HG02852 (cell line): ENCODE data around the gene KHK.

Experiments used
- ATAC-seq: cut with Tn5 transposase; IDR thresholded peaks from one replicate; pipeline ENCODE4 v1.9.1; 2021; ENCODE audit warnings: mild to moderate bottlenecking, moderate library complexity; ENCODE audit not compliant: unreplicated experiment

Gene KHK

DNA sequence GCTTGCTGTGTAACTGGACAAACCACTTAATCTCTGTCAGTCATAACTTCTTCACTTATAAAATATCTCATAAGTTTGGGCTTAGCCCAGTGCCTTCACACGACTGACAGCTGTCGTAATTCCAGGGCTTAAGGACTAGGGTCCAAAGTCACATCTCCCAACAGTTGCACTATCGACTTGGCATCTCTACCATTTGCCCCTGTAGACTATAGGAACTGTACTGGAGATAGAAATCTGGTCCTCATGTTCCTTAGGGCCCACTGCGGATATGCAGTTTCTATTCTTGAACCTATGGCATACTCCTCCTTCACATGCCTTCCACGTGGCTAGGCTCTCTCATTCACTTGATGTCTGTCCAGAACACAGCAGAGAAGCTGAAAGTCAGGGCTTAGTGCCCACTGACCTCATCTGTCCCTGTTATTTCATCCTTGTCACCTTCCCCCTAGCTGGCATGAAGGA is 39.7 kb downstream of the KHK start:
- ATAC-seq = no peak

DNA sequence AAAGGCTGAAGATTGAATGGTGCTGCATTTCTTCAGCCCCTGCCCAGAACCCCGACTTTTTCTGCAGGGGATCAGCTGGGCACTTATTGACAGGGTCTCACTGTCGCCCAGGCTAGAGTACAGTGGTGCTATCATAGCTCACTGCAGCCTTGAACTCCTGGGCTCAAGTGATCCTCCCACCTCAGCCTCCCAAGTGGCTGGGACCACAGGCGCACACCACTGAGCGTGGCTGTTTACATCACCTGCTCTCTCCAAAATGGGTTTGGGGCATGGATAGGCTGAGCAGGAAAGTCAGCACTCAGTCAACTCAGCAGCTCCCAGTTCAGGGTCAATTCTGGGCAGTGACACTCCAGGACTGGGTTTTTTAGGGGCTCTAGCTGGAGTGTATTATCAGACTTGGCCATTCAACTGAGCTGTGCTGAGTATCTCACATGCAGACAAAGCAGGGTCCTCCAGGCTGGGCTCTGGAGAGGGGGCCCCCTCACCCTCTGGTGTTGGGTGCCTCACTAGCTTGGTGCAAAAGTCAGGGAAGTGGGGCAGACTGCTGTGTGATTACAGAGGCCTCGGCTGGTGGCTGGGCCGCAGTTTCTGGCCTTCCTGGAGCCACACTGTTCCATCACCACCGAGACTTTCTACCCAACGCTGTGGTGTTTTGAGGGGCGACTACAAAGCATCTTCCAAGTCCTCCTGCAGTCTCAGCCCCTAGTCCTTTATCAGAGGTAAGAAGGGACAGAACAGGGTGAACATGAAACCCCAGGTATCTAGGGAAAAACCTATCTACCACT is 41.5 kb downstream of the KHK start:
- ATAC-seq = no peak

DNA sequence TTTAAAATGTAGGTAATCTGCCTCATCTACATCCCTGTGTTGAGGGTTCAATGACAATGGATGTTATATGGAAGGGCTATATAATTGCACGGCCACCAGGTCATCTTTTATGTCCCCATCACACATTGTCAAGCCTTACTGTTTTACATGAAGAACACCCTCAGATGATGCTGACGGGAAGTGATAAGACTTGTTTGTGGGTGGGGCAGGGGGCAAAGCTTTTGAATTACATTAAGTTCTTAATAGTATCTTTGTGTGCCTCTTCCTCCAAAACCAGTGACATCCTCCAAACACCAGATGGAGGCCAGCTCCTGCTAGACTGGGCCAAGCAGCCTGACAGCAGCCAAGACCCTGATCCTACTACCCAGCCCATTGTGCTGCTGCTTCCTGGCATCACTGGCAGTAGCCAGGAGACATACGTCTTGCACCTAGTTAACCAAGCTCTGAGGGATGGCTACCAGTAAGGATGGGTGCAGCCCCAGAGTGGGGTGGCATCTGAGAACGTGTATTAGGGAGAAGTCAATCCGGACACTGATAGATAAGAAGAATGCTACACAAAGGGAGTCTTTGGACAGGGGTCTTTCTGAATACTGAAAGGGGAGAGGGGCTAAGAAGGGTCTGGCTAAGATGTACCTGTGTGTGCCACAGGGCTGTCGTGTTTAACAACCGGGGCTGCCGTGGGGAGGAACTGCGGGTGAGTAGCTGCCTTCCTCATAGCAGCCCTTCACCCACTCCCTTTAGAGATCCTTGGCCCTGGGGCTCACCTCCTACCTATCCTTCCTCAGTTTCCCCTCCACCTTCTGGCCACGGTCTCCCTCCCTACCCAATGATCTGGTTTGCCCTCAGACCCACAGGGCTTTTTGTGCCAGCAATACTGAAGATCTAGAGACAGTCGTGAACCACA is 42.3 kb downstream of the KHK start:
- no peak for ATAC-seq

DNA sequence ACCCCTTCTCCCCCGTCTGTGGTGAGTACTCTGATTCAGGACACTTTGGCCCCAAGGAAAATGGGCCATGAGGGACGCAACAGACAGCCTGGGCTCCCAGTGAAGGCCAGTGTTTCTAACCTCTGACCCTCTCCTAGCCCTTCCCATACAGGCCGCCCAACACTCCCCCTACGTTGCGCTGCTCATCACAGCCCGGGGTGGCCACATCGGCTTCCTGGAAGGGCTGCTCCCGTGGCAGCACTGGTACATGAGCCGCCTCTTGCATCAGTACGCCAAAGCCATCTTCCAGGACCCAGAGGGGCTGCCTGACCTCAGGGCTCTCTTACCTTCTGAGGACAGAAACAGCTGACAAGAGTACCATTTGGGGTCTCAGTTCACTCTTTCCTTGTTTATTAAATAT is 43.8 kb downstream of the KHK start:
- ATAC-seq = no peak

DNA sequence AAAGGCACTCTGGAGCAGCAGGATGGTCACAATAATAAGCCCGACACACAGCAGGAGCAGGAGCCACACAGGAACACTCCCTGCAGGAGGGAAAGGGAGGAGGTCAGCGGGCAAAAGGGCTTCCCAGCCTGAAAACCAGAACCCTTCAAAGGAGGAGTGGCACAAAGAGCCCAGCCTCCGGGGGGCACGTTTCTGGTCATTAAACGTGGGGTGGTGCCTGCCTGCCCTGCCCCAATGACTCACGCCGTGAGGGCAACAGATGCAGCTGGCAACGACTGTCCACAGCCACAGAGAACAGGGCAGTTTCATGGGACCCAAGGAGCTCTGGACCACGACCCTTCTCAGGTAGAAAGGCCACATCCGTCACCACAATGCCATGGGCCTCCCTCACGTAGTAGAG is 44.9 kb downstream of the KHK start:
- ATAC-seq = no peak

DNA sequence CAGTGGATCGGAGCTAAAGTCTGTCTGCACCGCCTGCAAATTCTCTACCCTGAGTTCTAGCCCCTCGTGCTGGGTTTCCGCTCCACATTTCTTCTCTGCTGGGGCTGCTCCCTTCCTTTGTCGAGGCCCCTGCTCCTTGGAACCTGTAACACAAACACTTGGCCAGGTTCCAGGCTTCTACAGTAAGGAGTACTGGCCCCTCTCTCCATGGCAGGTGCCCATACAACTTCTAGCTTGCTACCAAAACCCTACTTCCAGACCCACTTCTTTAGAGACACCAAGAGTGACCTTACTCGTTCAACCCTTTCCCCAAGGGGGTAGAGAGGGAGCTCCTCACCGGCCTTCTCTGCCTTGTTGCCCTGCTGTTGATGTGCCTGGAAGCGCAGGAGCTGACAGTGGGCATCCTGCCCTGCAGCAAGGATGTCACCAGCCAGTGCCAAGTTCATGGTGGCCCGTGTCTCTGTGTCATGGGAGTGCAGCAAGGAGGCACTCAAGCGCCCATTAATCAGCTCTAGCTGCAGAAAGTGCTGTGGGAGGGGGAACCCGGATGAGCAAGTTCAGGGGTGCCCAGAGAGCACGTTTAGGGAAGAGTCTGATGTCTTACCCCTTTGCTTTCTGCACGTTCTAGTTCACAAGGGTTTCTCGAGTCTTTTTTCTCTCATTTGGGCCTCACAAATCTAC is 46.8 kb downstream of the KHK start:
- ATAC-seq = no peak

DNA sequence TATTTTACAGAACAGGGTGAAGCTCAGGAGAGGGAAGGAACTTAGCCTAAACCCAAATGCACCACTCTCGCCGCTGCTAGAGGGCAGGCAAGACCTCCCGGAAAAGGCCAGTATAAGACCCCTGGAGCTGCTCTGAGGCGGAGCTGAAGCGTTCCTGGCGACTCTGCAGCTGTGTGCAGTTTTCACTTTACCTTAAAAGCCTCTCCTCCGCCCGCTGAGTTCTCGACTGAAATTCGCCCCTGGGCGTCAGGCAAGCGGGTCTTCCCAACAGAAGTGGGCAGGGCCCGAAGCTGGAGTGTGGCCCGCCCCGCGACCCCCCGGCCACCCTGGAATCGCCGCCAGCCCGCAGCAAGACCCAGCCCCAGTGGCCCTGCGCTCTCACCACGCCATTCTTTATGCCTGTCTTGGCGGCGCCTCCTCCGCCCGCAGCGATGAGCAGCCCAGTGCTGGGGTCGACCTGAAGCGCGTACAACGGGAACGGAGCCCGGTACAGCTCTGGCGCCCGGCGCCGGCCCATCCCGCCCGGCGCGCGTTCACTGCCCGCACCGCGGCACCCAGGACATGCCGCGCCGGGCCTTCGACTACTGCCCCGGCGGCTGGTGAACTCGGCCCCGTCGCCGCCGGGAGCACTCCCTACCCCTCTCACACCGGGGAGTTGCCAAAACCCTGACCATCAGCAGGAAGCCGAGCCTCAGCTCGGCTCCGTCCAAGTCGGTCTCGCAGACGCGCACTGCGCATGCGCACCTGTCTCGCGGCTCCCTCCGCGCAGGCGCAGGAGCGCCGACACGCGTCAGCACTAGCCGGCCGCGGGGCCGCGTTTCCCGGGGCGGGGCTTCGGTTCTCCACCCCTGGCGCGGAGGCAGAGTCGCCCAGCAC is 47.6 kb downstream of the KHK start, which contains the start of gene PREB:
Gene PREB, minus strand, starts transcription at position 732 of the 876 bp plus-strand sequence. Its CDS starts 215 bp downstream, at position 517.
- peak; percentile 91 for ATAC-seq

DNA sequence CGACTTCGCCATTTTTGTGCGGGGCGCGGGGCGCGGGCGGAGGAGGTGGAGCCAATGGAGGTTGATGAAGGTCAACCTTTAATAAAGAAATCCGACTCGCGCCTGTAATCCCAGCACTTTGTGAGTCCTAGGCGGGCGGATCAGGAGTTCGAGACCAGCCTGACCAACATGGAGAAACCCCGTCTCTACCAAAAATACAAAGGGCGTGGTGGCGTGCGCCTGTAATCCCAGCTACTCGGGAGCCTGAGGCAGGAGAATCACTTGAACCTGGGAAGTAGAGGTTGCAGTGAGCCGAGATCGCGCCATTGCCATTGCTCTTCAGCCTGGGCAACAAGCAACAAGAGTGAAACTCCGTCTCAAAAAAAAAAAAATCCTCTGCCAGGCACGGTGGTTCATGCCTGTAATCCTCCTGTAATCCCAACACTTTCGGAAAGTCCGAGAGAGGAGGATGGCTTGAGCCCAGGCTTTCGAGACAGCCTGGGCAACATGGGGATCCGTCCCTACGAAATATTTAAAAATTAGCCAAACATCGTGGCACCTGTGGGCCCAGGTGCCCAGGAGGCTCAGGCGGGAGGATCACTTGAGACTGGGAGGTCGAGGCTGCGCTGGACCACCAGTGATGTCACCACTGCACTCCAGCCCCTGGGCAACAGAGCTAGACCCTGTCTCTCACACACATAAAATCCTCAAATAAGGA is 48.4 kb downstream of the KHK start:
- ATAC-seq = no peak

DNA sequence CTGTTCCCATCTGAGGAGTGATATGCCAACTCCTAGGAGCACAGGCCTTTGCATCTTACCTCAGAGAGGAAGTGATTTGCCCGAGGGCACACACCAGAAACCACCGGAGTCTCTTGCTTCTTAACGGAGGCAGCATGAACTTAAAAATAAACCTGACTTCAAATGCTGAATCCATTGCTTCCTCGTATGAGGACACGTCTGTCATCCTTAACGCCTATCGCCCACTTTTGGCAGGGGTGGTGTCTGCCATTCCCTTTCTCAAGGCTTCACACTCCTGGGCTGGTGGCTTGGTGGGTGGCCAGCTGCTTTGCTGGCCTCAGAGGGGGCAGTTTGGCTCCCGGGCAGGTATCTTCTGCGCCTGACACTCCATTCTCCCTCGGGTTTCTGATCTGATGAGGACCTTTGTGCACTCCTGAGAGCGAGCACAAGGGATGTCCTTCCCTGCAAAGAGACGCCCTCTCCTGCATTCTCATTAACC is 48.9 kb downstream of the KHK start:
- ATAC-seq = no peak

DNA sequence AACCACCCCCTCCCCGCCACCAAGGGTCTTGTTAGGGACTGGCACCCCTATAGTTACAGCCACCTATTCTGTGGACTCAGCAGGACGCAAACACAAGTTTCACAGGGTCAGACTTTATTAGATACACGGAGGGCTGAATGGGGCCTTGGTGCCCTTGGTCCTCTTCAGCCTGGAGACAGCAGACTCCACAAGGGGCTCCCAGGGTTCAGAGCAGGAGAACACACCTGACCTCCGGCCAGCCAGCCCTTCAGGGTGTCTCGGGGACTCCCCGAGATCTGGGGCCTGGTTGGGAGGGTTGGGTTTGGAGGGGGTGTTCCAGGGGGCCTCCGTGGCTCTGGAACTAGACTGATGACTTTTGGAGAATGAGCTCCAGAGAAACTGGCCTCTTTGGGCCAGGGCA is 50.2 kb downstream of the KHK start:
- no peak for ATAC-seq

DNA sequence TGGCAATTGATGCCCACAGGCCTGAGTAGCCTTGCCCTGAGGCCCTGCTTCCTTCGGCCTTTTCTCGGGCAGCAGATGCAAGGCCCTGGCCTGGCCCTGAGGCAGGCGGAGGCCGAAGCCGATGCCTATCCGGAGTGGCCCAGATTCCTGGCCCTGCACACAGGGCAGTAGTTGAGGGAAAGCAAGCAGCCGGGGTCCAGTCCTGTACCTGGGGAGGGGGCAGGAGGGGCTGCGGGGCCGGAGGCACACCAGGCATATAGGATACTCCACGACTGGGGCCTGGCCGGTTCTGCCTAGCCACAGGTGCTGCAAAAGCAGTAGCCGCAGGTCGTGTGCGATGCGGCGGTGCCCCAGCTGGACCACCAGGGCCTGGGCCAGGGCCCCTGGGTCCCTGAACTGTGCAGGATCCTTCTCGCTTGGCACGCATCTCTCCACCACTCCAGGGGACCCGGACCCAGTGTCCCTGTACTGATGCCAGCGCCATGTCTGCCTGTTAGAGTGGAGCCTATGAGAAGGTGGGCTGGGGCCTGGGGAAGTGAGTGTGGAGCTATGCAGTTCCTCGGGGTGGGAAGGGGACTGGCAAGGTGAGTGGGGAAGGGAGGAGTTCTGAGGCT is 50.9 kb downstream of the KHK start:
- no peak for ATAC-seq

DNA sequence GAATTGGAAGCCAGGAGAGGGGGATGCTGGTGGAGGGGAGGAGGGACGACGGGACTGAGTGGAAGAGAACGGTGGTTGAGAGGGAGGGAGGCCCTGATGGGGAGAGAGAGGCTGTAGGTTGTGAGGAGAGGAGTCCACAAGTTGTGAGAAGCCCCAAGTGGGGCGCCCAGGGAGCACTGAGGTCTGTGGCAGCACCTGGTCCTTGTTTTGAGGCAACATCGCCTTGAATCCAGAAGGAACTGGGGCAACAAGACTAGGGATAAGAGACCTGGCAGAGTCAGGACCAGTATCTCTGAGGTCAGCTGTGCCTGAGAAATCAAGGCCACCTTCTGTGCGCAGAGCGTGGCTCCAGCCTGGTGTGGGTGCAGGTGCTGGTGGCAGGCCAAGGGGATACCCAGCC is 51.5 kb downstream of the KHK start:
- ATAC-seq = no peak

DNA sequence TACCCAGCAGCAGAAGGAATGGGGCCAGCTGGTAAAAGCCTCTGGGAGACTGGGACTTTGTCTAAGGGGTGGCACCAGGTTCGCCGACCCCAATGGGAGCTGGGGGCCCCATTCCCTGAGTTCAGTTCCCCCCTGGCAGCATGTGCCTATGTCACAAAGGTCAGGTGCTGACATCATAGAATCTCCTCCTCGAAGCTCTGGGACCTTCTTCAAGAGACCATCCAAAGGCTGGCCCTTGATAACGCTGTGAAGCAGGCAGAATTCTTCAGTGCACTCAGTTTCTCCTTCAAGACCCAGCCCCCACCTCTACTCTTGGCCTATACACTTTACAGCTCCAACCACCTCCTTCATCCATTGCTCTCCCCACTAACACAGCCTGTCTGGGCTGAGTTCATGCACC is 52.7 kb downstream of the KHK start, which contains the start of gene PRR30:
Gene PRR30, minus strand, starts transcription at position 101 of the 400 bp plus-strand sequence. CDS start 1,081 bp downstream, outside the sequence.
- ATAC-seq = no peak

DNA sequence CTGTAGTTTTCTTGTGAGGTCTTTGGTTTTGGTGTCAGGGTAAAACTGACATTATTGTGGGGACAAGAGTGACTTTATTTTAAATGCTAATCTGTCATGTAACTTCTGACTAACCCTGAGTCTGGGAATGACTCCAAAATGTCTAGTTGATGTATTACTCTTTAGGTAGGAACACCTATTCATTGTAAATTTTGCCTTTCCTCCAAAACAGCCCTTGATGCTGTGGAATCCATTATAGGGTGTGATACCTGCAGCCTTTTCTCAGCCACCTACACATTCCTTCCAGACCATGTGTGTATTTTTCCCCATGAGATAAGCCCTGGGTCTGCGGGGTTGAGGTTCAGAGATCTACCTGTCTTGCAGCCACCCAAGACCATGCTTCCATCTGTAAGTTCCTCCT is 56.7 kb downstream of the KHK start:
- ATAC-seq = no peak

DNA sequence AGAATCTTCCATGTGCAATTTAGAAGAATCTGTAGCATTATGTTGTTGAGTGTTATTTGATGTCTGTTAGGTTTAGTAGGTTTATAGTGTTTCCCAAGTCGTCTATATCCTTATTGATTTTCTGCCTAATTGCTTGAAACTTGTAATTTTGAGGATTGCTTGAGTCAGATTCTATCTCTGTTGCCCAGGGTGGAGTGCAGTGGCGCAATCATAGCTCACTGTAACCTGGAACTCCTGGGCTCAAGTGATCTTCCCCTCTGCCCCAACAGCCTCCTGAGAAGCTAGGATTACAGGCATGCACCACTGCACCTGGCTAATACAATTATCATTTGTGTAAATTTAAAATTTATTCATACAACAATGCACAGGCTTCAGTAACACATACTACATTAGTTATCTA is 59.1 kb downstream of the KHK start:
- no peak for ATAC-seq

DNA sequence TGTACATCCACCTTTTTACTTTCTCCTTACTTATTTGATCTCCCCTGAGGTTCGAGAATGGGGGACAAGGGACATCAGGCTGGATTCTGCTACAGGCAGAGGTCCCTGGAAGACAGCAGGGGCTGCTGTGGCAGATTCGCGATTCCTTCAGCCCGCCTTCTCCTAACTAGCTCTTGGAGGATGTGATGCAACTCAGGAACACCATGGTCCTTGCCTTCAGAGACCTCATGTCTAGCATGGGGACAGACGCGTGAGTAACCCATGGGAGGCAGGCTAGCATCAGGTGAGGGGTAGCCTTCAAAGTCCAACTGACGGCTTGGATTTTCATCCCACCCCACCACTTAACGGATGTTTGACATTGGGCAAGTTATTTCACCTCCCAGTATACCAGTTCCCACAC is 61.4 kb downstream of the KHK start:
- no peak for ATAC-seq

DNA sequence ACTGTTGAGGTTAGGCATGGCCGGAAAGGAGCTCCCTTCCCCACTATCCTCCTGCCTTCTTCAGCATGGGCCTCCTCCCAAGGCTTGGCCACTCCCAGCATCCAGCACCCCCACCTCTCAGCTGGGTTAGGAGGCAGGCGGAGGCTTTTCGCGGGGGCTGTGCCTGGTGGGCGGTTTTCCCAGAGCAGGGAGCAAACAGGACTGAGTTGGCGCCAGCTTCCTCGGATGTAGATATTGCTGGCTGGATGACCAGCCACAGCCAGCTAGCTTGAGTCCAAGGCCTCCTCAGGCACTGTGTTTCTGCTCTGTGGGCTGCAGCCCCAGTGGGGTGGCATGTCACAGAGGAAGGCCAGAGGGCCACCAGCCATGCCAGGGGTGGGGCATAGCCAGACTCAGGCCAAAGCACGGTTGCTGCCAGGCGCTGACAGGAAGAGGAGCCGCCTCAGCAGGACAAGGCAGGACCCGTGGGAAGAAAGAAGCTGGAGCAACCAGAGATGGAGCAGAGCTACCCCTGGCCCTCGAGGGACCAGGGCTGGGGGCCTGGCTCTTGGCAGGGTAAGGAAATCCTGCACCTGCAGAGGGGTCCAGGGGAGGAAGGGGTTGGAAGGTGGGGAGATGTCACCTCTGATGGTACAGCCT is 62.3 kb downstream of the KHK start, which contains the start of gene TCF23:
Gene TCF23, plus strand, starts transcription at position 204 of the 639 bp plus-strand sequence. Its CDS starts 130 bp downstream, at position 334.
- no peak for ATAC-seq
